Bronchial epithelial cell (primary cell): ENCODE data around the gene HOXA4. TPM values are rescaled to one million over a fixed set of nuclear protein-coding genes. Genes with fewer than 3 reads are reported as not detected.

Source experiments
- DNase-seq: peaks from one replicate; pipeline ENCODE4 v3.0.0-alpha.2; 2010; ENCODE audit warnings: low read depth
- FAIRE-seq: peaks from 2 replicates; lab custom pipeline; 2011; peaks lifted over from hg19 to GRCh38; lab: Jason Lieb, UNC
- H3K27me3 ChIP-seq: 2 replicates; pipeline ENCODE4 v1.5.1; 2011; ENCODE audit warnings: low read length; ENCODE audit not compliant: control insufficient read depth, insufficient read depth
- H3K36me3 ChIP-seq: 2 replicates; pipeline ENCODE4 v1.5.1; 2011; ENCODE audit warnings: low read length; ENCODE audit not compliant: control insufficient read depth, insufficient read depth
- H3K4me3 ChIP-seq: 2 replicates; pipeline ENCODE4 v1.5.1; 2011; ENCODE audit warnings: mild to moderate bottlenecking, low read depth, low read length, control low read depth
- total RNA-seq: library from RNA; depleted of rRNA; stranded (reverse); fragments of >200 nt; gene quantifications from 2 replicates; pipeline ENCODE4 v1.2.1, GENCODE V29; 2014
- TF ChIP-seq, protein P1 (sequence below): IDR thresholded peaks from 2 replicates; pipeline ENCODE4 v1.5.1; 2011; ENCODE audit warnings: mild to moderate bottlenecking, moderate library complexity, low read length, control low read depth, inconsistent platforms; ENCODE audit not compliant: insufficient read depth, severe bottlenecking

Gene HOXA4
- total RNA-seq, 1 donor from 2014 or later = not detected

DNA sequence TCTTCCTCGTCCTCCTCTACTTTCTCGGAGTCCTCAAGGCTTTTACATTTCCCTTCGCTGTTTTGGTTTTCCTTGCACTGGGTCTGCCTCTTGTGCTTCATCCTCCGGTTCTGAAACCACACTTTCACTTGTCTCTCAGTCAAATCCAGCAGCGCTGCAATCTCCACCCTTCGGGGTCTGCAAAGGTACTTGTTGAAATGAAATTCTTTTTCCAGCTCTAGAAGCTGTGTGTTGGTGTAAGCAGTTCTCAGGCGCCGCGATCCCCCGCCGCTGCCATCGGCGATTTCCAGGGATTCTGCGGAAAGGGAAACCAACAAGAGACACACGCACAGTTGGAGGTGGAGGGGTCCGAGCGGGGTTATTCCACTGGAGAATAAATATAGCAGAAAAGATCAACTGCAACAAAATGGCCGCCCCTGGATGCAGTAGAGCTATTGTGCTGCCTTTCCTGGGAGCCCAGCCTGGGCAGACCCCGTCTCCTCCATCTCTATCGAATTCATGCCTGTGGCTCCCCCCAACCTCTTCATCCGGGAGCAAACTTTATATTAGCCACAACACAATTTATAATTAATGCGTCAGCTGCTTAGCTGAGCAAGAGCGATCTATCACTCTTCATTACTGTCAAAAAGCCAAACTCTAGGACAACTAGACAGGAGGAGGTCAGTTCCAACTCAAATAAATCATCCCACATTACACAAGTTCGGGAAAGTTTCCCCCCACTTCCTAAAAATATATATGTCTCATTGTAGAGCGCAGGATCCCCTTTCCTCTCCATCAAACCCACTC lies 29.2 kb downstream of the HOXA4 start:
- Histone ChIP-seq H3K4me3 (no peak overlapping the region), H3K27me3 (peaks cover 57% of the 10 kb centered on the region), H3K36me3 (no peaks in the 10 kb centered on the region)
- DNase-seq = no peak
- FAIRE-seq = no peak
- TF ChIP-seq, protein P1, sequence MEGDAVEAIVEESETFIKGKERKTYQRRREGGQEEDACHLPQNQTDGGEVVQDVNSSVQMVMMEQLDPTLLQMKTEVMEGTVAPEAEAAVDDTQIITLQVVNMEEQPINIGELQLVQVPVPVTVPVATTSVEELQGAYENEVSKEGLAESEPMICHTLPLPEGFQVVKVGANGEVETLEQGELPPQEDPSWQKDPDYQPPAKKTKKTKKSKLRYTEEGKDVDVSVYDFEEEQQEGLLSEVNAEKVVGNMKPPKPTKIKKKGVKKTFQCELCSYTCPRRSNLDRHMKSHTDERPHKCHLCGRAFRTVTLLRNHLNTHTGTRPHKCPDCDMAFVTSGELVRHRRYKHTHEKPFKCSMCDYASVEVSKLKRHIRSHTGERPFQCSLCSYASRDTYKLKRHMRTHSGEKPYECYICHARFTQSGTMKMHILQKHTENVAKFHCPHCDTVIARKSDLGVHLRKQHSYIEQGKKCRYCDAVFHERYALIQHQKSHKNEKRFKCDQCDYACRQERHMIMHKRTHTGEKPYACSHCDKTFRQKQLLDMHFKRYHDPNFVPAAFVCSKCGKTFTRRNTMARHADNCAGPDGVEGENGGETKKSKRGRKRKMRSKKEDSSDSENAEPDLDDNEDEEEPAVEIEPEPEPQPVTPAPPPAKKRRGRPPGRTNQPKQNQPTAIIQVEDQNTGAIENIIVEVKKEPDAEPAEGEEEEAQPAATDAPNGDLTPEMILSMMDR = no peak

DNA sequence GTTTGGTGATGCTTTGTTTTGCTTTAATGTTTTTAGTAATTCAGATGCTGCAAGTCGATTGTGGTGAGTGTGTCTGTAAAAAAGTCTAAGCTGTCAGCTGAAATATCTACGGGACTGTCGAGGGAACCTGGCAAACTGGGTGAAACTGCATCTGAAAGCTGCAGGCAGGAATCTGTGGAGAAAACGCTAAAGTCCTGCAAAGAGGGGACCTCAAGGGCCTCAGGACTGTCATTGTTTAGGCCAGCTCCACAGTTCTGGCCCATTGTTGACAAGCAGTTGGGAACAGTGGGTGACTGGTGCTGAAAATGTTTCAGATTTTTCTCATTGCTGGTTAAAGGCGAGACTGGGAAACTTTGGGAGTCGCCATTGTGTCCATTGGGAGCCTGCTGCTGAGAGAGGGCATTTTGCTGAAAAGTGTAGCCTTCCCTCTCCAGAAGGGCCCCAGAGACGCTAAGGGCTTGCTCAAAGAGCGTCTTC lies 29.8 kb downstream of the HOXA4 start:
- DNase-seq = no peak
- Histone ChIP-seq H3K27me3 (peaks cover 51% of the 10 kb centered on the region), H3K4me3 (no peak overlapping the region), H3K36me3 (no peaks in the 10 kb centered on the region)
- FAIRE-seq = no peak
- TF ChIP-seq, protein P1 = no peak

DNA sequence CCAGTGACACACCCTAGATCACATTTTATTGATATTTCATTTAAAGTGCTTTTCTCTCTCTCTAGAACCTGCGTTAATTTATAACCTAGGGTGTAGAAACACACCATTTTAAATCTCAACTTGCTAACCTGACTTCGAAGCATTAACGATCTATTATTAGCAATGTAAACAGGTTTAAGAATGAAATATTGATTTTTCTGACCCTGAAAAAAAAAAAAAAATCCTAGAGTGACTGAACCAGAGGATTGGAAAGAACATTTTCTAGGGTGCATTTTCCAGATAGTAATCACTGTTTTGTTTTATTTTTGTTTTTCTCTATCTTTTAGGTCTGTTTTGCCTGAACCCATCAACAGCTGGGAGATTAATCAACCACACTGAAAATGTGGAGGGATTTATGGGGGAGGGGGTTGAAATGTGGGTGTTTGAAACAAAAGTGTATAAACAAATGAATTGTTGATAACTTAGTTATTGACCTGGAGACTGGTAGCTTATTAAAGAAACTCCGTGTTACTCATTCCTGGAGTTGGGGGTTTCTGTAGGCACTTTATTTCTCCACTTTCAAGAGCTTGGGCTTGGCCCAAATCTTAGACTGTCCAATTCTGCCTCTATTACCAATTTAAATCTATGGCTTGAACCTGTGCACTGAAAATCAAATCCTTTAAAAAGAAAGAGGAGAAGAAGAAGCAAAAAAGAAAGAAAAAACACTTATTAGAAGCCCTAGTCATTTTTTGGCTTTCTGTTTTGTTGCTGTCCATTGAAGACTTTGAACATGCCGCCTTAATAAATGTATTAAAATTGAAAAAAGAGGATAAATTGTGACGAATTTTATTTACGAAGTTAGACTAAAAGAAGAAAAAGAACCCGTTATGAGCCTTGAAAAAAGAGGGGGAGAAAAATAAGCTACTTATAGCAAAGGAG lies 30.8 kb downstream of the HOXA4 start:
- Histone ChIP-seq H3K27me3 (peaks cover 48% of the 10 kb centered on the region), H3K36me3 (no peaks in the 10 kb centered on the region), H3K4me3 (no peak overlapping the region)
- FAIRE-seq = no peak
- no peak for DNase-seq
- TF ChIP-seq, protein P1 = no peak

DNA sequence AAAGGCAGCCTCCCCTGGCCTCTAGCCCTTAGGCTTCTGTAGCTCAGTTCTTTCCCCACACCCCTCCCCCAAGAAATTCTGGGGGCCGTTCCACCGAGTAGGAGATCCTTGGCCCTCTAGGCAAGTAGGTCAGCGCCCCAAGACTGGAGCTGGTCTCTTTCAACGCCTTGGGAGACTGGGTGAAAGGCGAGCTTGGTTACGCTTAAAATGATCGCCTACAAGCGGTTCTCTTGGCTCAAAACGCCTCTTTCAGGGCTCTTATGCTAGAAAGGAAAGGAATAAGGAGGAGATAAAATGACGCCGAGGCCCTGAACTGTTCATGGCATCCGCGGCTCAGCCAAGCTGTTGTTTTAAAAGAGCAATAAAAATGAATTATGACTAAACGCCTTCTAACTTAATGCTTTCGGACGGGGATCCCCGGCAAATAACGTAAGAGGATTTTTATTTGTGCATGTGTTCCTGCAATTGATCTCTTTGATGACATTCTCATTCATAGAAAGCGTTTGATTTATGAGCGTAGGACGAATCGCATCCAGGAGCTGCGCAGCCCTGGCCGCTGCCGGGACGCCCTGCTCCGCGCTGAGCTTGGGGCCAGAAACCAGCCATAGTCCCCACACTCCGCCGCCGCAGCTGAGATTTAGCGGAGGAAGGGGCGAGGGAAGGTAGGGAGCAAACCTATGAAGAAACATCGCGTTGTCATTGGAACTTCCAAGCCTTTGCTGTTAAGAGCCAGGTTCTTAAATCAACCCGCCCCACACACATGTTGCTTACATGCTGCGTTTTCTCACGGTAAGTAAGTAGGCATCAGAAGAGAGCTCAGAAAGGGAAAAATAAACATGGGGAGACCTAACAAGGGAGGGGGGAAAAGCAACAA lies 31.7 kb downstream of the HOXA4 start:
- TF ChIP-seq, protein P1 = no peak
- H3K27me3 ChIP-seq = peaks cover 43% of the 10 kb centered on the region
- H3K36me3 ChIP-seq = no peaks in the 10 kb centered on the region
- DNase-seq (no peak), FAIRE-seq (no peak)
- H3K4me3 ChIP-seq = no peak overlapping the region
